LNCaP clone FGC (cell line): ENCODE measurements around the gene SIGLEC5.

Source experiments
- DNase-seq: peaks from one replicate; pipeline ENCODE4 v3.0.0-alpha.2; 2011; ENCODE audit warnings: low read depth
- H3K4me3 ChIP-seq: 2 replicates; pipeline ENCODE4 v1.5.1; 2011; ENCODE audit warnings: mild to moderate bottlenecking, low read depth, low read length, control low read depth
- CTCF ChIP-seq: IDR thresholded peaks from 2 replicates; pipeline ENCODE4 v1.5.1; 2012; ENCODE audit warnings: mild to moderate bottlenecking; ENCODE audit not compliant: control insufficient read depth, insufficient read depth; ENCODE audit errors: extremely low read depth

Gene SIGLEC5

GRCh38 chr19:51566489-51567100 is 63.6 kb downstream of the SIGLEC5 start:
- TF ChIP-seq CTCF = no peak
- no peak overlapping the region for H3K4me3 ChIP-seq
- no peak for DNase-seq

GRCh38 chr19:51565583-51565982 is 64.6 kb downstream of the SIGLEC5 start:
- DNase-seq = no peak
- no peak for TF ChIP-seq CTCF
- no peak overlapping the region for H3K4me3 ChIP-seq

- no peak for DNase-seq
- H3K4me3 ChIP-seq = no peak overlapping the region
- TF ChIP-seq CTCF = no peak
These were observed 65.4 kb downstream of the SIGLEC5 start for GRCh38 chr19:51564791-51565190.
